Adipose tissue (tissue), 3 donors: Measurements from ENCODE around the gene CRYZL1. TPM values are rescaled to one million over a fixed set of nuclear protein-coding genes. Genes with fewer than 3 reads are reported as not detected.
"Not testable (repeated sequence)": the region's sequence is repeated elsewhere in the genome, so short reads cannot be mapped to it uniquely, and the experiment has no call there.

ENCODE experiments used
- H3K27ac ChIP-seq: one replicate; pipeline ENCODE4 v1.5.1; 2013; ENCODE audit warnings: low read depth, low read length
- WGBS, 3 donors: extraction: QIAGEN DNeasy Blood & Tissue Kit; methylation state at CpG; one replicate each; pipeline ENCODE4 v1.1.7; 2013; 5-methylcytosine and 5-hydroxymethylcytosine counted together
- polyA plus RNA-seq, 3 donors: library from polyadenylated mRNA; stranded (reverse); fragments of 200-250 nt; gene quantifications; one replicate each; pipeline ENCODE4 v1.2.3, GENCODE V29; 2013
- donor health status: healthy with polysubstance abuse.
- donor health status: Bipolar disorder and iron deficiency.
- donor health status: healthy.

Gene CRYZL1
- polyA plus RNA-seq, 3 donors, result 13.0 to 18.9 (median 18.5) TPM

DNA sequence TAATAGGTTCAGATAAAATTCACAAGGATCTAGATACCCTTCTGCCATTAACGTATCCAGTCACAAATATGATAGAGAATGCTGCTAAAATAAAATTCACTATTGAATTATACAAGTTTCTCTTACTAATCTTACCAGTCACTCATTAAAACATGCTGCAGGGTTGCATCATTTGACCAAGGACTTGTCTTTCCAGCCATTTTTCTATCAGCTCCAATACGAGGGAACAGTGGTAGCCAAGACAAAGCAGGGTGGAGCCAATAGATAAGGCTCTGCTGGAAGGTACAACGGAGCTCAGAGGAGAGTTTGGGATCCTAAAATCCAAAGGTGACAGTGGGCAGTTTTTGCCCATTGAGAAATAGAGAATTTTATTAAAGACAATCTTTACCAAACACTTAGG, 57.1 kb downstream of the CRYZL1 start:
- H3K27ac ChIP-seq, result no peak overlapping the region
- 49 to 85% (median 83%) methylated on average over 3 of the region's 3 CpGs for WGBS, 3 donors

DNA sequence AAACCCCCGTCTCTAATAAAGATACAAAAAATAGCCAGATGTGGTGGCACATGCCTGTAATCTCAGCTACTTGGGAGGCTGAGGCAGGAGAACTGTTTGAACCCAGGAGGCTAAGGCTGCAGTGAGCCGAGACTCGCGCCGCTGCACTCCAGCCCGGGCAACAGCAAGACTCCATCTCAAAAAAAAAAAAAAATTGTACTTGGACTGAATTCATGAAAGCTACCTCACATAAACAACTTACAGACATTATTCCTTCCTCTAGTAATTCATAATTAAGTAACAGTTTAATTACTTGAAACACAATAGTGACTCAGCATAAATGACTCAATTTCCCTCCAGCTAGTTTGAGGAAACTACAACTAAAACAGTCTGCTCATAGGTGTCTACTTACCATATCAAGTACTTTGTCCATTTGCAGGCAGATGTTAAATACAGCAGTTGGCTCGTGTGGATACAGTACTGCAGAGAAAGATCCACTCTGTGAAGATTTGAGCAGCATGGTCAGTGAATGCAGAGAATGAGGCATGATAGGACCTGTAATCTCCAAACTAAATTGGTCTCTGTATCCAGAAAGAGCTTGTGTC, 62.5 kb downstream of the CRYZL1 start:
- H3K27ac ChIP-seq, result no peak overlapping the region
- WGBS, 3 donors, result 86 to 90% (median 89%) methylated on average over 7 of the region's 7 CpGs

DNA sequence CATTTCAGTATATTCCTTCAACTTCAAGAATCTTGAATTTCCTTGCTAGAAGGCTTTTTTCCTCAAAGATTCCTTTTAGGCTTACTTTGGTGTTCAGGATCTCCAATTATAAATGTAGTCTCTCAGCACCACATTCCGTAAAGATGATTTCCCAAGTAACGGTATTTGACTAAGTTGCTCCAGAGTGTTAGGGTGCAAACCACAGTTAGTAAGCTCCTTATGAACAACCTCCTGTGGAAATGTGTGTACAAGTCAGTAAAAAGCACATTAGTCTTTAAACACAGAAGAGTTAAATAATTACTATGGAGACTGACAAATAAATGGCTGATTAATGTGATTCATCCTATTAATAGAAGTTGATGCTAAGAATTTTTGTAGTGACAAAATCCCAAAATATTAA, 63.3 kb downstream of the CRYZL1 start:
- H3K27ac ChIP-seq, result no peak overlapping the region
- WGBS, 3 donors, result 65 to 88% (median 79%) methylated on average over 2 of the region's 2 CpGs

DNA sequence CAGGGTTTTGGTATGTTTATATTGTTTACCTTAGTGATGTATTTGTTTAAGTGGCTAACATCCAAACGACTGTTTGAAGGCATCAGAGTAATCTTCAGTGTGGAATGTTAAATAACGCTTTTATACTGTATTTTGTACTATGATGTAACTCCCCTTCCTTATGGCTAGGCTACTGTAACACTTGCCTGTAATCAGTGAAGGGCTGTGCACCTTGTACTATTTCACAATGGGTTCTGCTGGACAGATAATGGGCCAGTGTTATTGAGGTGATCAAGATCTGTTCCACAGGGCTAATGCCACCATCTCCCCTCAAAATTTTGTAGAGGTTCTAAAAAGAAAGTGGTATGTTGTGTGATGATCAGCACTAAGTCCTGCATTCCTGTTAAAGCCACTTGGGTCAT, 64.8 kb downstream of the CRYZL1 start:
- H3K27ac ChIP-seq, result not testable (repeated sequence)

DNA sequence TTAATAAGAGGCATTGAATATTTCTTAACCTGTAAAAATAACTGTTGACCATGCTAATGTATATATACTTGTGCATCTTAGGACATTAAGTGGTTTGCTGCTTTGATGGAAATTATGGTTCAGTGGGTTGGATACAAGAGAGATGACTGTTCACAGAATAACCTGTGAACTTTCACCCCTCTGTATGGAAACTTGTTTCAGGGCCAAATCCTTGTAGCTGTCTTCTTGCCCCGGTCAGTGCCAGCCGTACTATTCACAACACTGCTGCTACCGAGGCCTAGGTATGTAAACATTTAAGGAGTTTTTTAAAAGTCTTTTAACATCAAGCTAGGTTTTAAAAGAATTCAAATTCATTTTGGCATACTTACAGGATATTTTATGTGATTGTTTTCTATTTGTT, 69.2 kb downstream of the CRYZL1 start:
- 32 to 64% (median 47%) methylated on average over 3 of the region's 3 CpGs for WGBS, 3 donors
- no peak overlapping the region for H3K27ac ChIP-seq

More for the DNA sequence above, 64.8 kb downstream of the CRYZL1 start:
- WGBS, 3 donors, result 24 to 48% (median 46%) methylated on average over 2 of the region's 2 CpGs

DNA sequence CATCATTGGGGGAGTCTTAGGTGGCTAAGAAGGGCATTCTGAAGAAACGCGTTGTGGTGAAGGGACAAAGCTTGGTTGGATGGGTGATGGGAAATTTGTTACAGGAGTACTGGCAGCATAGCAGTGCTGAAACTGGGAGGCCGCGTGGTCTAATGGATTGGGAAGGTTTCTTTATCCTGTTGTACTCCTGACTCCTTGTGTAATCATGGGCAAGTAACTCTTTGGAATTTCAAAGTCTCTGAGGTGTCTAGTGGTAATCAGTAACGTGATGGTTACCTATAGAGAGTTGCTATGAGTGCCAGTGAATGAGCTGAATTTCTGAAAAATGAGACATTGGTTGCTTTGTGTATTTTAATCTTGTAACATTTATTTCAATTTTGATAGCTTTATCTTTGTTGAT, 71.5 kb downstream of the CRYZL1 start:
- no peak overlapping the region for H3K27ac ChIP-seq
- 84 to 95% (median 93%) methylated on average over 5 of the region's 5 CpGs for WGBS, 3 donors

DNA sequence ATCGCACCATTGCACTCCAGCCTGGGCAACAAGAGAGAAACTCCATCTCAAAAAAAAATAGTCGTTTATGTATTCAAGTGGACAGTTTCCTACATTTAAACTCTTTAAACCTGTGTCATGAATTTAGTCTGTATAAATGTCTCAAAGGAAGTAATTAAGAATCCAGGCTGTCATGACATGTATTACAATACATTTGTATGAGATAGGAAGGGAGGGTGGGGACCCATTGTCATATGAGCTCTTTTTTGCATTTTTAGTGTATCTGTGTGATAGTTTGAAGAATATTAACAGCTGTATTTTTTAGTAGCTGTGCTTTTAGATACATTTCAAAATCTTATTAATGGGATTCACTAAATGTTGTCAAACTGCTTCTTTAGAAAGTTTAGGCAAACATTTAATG, 73.1 kb downstream of the CRYZL1 start:
- no peak overlapping the region for H3K27ac ChIP-seq
- 73 to 82% (median 75%) methylated on average over 2 of the region's 2 CpGs for WGBS, 3 donors

DNA sequence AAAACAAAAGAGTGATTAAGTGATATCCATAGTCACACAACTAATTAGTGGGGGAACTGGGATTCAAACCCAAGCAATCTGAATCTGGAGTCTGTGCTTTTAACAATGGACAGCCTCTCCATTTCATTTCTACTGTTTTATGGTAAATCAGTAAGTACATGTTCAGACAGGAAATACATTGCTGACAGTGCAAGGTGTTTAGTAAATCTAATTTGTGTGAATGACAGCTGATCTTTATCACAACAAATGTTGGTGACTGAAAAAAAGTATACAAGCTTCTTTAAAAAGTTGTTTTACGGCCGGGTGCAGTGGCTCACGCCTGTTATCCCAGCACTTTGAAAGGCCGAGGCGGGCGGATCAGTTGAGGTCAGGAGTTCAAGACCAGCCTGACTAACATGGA, 73.6 kb downstream of the CRYZL1 start:
- 83 to 88% (median 88%) methylated on average over 6 of the region's 6 CpGs for WGBS, 3 donors
- H3K27ac ChIP-seq, result no peak overlapping the region

DNA sequence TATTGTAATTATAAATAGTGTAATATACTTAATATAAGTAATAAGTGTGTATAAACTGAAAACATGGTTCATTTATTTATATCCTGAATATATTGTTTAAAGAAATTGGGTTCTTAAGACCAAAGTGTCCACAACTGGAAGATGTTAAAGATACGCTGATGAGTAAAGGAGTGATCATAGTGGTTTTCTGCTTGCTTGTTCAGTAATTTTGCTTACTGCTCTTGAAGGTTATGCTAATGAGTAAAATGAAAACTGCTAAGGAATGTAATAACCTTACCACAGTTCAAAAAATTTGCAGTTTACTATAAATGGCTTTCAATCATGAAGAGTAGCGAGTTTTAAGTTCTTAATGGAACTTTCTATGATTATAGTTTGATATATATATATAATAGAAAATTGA, 75.0 kb downstream of the CRYZL1 start:
- 96 to 97% (median 96%) methylated on average over 2 of the region's 2 CpGs for whole genome bisulfite sequencing, 3 donors

DNA sequence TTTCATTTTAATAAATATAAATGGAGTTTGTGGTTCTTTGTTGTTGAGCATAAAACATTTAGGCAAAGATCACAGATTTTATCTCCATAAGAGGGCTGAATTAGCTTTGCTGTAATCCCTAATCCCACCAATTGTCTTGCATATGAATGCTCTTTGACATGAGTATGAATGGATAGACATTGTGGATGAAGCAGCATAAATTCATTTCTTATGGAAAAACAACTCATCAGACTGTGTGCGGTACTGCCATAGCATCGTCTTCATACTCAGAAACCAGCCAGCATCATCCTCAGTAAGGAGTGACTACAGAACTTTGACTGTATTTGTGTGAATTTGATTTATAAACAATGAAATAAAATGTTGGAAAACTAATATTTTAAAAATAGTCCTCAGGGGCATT, 79.2 kb downstream of the CRYZL1 start:
- H3K27ac ChIP-seq, result no peak overlapping the region
- WGBS, 3 donors, result 96 to 99% (median 97%) methylated on average over 2 of the region's 2 CpGs

More for the DNA sequence above, 75.0 kb downstream of the CRYZL1 start:
- no peak overlapping the region for H3K27ac ChIP-seq

DNA sequence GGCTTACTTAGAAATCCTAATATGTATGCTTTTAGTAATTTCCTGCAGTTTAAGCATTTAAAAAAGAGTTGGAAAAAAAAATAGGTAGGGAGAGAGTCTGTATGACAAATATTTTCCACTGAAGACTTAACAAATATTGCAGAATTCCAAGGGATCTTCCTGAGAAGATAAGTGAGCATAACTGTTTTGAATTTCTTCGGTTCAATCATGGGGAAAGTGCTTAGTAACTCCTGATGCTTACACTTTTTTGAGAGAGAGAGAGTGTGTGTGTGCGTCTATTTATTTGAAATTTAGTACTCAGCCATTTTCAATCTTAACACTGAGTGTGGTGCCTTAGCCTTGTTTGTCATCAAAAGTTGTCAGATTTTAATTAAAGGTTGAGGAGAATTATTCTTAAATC, 80.2 kb downstream of the CRYZL1 start:
- WGBS, 3 donors, result 52 to 83% (median 75%) methylated on average over 2 of the region's 2 CpGs
- no peak overlapping the region for H3K27ac ChIP-seq

DNA sequence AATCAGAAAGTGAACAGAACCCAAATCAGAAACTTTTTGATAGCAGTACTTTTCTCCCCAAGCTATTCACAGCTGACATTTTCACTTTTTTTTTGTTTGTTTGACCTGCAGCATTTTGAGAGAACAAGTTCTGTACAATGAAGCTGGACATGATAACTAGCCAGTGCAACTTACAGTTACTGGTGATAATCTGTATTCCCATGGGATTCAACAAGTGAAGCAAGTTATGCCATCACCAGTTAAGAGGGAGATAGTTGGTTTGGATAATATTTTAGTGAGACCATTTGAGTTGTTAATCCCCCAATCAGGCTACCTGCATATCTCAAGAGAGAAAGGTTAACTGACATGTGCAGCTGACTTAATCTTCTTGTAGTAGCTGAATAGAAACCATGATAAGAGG, 80.6 kb downstream of the CRYZL1 start:
- no peak overlapping the region for H3K27ac ChIP-seq

DNA sequence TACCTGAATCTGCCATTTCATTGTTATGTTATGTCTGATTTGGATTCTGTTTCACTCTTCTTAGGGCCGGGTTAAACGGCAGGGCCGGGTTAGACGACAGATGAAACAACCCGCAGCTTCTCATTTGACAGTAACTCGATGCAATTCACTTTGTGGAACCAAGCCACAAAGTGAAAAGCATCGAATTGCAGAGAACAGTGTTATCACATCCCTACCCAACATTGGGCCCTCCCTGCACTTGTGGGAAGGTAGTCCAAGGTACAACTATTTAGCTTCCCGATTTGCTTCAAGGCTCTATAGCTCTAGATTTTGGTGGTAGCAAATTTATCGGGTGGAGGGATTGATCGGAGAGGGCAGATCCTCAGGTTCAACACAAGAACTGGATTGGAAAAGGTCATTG, 81.7 kb downstream of the CRYZL1 start:
- WGBS, 3 donors, result 86 to 93% (median 90%) methylated on average over 10 of the region's 10 CpGs
- H3K27ac ChIP-seq, result no peak overlapping the region

DNA sequence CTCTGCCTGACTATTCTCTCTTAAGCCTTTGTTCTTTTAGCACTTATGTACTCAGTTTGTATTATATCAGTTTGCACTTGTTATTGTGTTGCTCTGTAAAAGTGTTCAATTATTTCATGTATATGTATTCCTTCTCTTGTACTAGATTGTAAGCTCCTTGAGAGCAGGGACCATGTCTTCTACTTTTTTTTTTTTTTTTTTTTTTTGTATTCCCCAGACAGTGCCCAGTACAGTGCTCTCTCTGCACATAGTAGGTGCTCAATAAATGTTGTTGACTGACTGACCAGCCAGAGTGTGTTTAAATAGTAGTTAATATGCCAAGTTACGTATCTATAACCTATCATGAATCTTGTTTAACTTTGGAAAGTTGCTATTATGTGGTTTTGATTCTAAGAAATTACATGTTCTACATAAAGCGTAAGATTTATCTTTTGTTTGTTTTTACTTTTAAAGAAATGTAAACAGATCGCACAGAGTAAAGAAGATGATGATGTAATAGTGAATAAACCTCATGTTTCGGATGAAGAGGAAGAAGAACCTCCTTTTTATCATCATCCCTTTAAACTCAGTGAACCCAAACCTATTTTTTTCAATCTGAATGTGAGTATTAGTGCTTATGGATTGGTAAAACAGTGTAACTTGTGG, 82.6 kb downstream of the CRYZL1 start:
- 60 to 82% (median 80%) methylated on average over 4 of the region's 4 CpGs for WGBS, 3 donors
- H3K27ac ChIP-seq, result no peak overlapping the region

DNA sequence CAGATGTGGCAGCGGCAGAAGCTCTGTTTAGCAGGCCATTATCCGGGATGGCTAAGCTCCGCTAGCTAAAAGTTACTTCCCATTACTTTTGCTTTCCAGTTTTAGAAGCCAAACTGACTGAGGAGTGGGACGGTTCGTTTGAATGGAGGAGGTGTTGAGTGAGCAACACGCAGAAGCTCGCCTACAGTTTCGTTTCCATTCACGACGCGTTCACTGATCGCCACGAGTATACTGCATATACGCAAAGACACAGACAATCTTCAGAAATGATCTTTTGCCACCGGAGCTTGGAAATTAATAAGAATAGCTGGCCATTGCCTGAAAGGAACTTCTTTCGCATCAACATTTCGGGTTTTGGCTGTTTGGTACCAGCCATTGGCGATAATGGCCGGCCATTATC, 84.1 kb downstream of the CRYZL1 start:
- no peak overlapping the region for H3K27ac ChIP-seq
- 98% methylated on average over 19 of the region's 19 CpGs for WGBS, 3 donors

DNA sequence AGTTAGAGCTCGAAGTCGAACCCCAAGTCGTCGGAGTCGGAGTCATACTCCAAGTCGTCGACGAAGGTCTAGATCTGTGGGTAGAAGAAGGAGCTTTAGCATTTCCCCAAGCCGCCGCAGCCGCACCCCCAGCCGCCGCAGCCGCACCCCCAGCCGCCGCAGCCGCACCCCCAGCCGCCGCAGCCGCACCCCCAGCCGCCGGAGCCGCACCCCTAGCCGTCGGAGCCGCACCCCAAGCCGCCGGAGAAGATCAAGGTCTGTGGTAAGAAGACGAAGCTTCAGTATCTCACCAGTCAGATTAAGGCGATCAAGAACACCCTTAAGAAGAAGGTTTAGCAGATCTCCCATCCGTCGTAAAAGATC, 86.6 kb downstream of the CRYZL1 start:
- WGBS, 3 donors, result 95 to 99% (median 98%) methylated on average over 32 of the region's 32 CpGs
- no peak overlapping the region for H3K27ac ChIP-seq

DNA sequence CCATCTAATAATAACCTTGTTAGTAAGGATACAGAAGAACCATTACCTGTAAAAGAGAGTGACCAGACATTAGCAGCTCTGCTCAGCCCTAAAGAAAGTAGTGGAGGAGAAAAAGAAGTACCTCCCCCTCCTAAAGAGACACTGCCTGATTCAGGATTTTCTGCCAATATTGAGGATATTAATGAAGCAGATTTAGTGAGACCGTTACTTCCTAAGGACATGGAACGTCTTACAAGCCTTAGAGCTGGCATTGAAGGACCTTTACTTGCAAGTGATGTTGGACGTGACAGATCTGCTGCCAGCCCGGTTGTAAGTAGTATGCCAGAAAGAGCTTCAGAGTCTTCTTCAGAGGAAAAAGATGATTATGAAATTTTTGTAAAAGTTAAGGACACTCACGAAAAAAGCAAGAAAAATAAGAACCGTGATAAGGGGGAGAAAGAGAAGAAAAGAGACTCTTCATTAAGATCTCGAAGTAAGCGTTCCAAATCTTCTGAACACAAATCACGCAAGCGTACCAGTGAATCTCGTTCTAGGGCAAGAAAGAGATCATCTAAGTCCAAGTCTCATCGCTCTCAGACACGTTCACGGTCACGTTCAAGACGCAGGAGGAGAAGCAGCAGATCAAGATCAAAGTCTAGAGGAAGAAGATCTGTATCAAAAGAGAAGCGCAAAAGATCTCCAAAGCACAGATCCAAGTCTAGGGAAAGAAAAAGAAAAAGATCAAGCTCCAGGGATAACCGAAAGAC, 87.1 kb downstream of the CRYZL1 start:
- no peak overlapping the region for H3K27ac ChIP-seq
- WGBS, 3 donors, result 94 to 95% (median 95%) methylated on average over 18 of the region's 18 CpGs

DNA sequence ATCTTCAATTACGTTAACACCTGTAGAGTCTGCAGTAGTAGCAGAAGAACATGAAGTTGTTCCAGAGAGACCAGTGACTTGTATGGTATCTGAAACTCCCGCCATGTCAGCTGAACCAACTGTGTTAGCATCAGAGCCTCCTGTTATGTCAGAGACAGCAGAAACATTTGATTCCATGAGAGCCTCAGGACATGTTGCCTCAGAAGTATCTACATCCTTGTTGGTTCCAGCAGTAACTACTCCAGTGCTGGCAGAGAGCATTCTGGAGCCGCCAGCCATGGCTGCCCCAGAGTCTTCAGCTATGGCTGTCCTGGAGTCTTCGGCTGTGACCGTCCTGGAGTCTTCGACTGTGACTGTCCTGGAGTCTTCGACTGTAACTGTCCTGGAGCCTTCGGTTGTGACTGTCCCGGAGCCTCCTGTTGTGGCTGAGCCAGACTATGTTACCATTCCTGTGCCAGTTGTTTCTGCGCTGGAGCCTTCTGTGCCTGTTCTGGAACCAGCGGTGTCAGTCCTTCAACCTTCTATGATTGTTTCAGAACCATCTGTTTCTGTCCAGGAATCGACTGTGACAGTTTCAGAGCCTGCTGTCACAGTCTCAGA, 88.4 kb downstream of the CRYZL1 start:
- WGBS, 3 donors, result 94 to 98% (median 96%) methylated on average over 12 of the region's 12 CpGs

More for the DNA sequence above, 88.4 kb downstream of the CRYZL1 start:
- H3K27ac ChIP-seq, result no peak overlapping the region
